K562 (cell line): ENCODE data around the gene PRLH. TPM values are rescaled to one million over a fixed set of nuclear protein-coding genes. Genes with fewer than 3 reads are reported as not detected.

Experiments used
- ATAC-seq: fragments of 200-7000 bp; cut with Tn5 transposase; 3 replicates; pipeline ENCODE4 v1.9.1; 2020; ENCODE audit warnings: moderate library complexity
- BruUV-seq: library from RNA; stranded (reverse); fragments of 400-500 nt; replicated peaks from 2 replicates; lab custom pipeline; 2021; lab: Mats Ljungman, UMichigan
- CTCF ChIA-PET: fragments of 300-600 bp; formaldehyde crosslinking; extraction: SDS; loops from one replicate; lab custom pipeline; 2021; ENCODE audit warnings: low intra/inter-chr PET ratio; lab: Yijun Ruan, JAX
- POLR2A ChIA-PET: fragments of 300-600, 350-650 bp; sonication (Branson Sonifier 250); formaldehyde crosslinking; extraction: SDS; loops from one replicate; lab custom pipeline; 2021; ENCODE audit warnings: antibody characterized with exemption, inconsistent platforms; lab: Yijun Ruan, JAX
- DNase-seq, 4 experiments: peaks; one replicate each; pipeline versions ENCODE4 v3.0.0 to v3.0.0-alpha.2; 2011 to 2018; ENCODE audit warnings: low spot score in 3 of 4, mixed read lengths in 3 of 4; ENCODE audit errors: extremely low read depth in 1 of 4
- FAIRE-seq: peaks from 2 replicates; lab custom pipeline; 2011; peaks lifted over from hg19 to GRCh38; lab: Jason Lieb, UNC
- H2AFZ ChIP-seq: 2 replicates; pipeline ENCODE4 v1.6.0; 2011; ENCODE audit warnings: low read depth, low read length, control low read depth, inconsistent platforms
- H3K27ac ChIP-seq: fragments of 200-600 bp; 3 replicates; pipeline ENCODE4 v1.8.0; 2011; ENCODE audit warnings: low read depth, mild to moderate bottlenecking, control low read depth, inconsistent platforms, low read length, moderate library complexity, mixed read lengths; ENCODE audit errors: extremely low read depth
- H3K27me3 ChIP-seq, 2 experiments: fragments of 300-600 bp in 1 of 2; 2 replicates in 1 of 2; 3 replicates in 1 of 2; pipeline versions ENCODE4 v1.6.0 to v1.8.0; 2011; ENCODE audit warnings: inconsistent platforms in 2 of 2, low read length in 2 of 2, mild to moderate bottlenecking in 1 of 2, mixed read lengths in 1 of 2, moderate library complexity in 1 of 2; ENCODE audit not compliant: control insufficient read depth in 2 of 2, insufficient read depth in 2 of 2
- H3K36me3 ChIP-seq: fragments of 300-600 bp; 3 replicates; pipeline ENCODE4 v1.8.0; 2011; ENCODE audit warnings: mild to moderate bottlenecking, low read length, inconsistent platforms; ENCODE audit not compliant: control insufficient read depth, insufficient read depth
- H3K4me1 ChIP-seq, 2 experiments: fragments of 200-600 bp in 1 of 2; replicated peaks in 1 of 2; 2 replicates in 1 of 2; 3 replicates in 1 of 2; pipeline versions ENCODE4 v1.5.1 to v1.8.0; 2011; ENCODE audit warnings: inconsistent platforms in 2 of 2, low read length in 2 of 2, mild to moderate bottlenecking in 1 of 2, mixed read lengths in 1 of 2, moderate library complexity in 1 of 2; ENCODE audit not compliant: control insufficient read depth in 2 of 2, insufficient read depth in 2 of 2
- H3K4me2 ChIP-seq: 2 replicates; pipeline ENCODE4 v1.6.1; 2011; ENCODE audit warnings: low read length, control low read depth, inconsistent platforms, mixed read lengths; ENCODE audit not compliant: insufficient read depth
- H3K4me3 ChIP-seq: fragments of 200-600 bp; sonication (generic), shearing (Covaris generic); 2 replicates; pipeline ENCODE4 v1.5.1; 2016; ENCODE audit warnings: control low read depth, inconsistent platforms
- H3K79me2 ChIP-seq: fragments of 200-600 bp; 3 replicates; pipeline ENCODE4 v1.8.0; 2011; ENCODE audit warnings: low read length, inconsistent platforms; ENCODE audit not compliant: control insufficient read depth, insufficient read depth
- H3K9ac ChIP-seq, 2 experiments: 2 replicates each; pipeline versions ENCODE4 v1.6.0 to v1.6.1; 2011; ENCODE audit warnings: low read depth in 2 of 2, low read length in 2 of 2, control low read depth in 1 of 2, inconsistent platforms in 1 of 2, mild to moderate bottlenecking in 1 of 2, mixed read lengths in 1 of 2; ENCODE audit not compliant: insufficient read depth in 1 of 2
- H3K9me1 ChIP-seq: one replicate; pipeline ENCODE4 v1.6.0; 2011; ENCODE audit warnings: inconsistent platforms, mild to moderate bottlenecking, low read length, moderate library complexity; ENCODE audit not compliant: control insufficient read depth, insufficient read depth
- H3K9me3 ChIP-seq: replicated peaks from 2 replicates; pipeline ENCODE4 v1.5.1; 2011; ENCODE audit warnings: low read depth, low read length, inconsistent platforms; ENCODE audit not compliant: control insufficient read depth, insufficient read depth
- H4K20me1 ChIP-seq: replicated peaks from 2 replicates; pipeline ENCODE4 v1.6.1; 2011; ENCODE audit warnings: low read length, inconsistent platforms, mixed read lengths; ENCODE audit not compliant: control insufficient read depth, insufficient read depth
- BCL6 ChIP-seq: fragments of 250-450 bp; sonication (Bioruptor Pico); IDR thresholded peaks from 2 replicates; pipeline ENCODE4 v1.4.0; 2020
- NFRKB ChIP-seq: fragments of 450-650 bp; IDR thresholded peaks from 2 replicates; pipeline ENCODE4 v1.6.1; 2016; ENCODE audit warnings: low read depth
- SMARCA5 ChIP-seq: fragments of 450-650 bp; IDR thresholded peaks from 2 replicates; pipeline ENCODE4 v1.6.1; 2016
- USF2 ChIP-seq: sonication (generic); formaldehyde crosslinking; IDR thresholded peaks from 2 replicates; pipeline ENCODE4 v1.5.0; 2020; ENCODE audit warnings: missing genetic modification reagents
- ZNF133 ChIP-seq: fragments of 250-450 bp; sonication (Bioruptor Pico); IDR thresholded peaks from 2 replicates; pipeline ENCODE4 v1.4.0; 2020; ENCODE audit warnings: mild to moderate bottlenecking
- WGBS: fragments of 100-300 bp; shearing (Covaris generic); methylation state at CpG from one replicate; pipeline ENCODE4 v1.1.6; 2016; ENCODE audit warnings: low coverage, mixed read lengths; ENCODE audit not compliant: insufficient coverage; ENCODE audit errors: missing lambda C conversion rate; 5-methylcytosine and 5-hydroxymethylcytosine counted together
- in situ Hi-C: fragments of 300-500 bp; cut with MboI; formaldehyde crosslinking; loops from 4 replicates; pipeline ENCODE4 v1.15.0; 2018; ENCODE audit warnings: inconsistent platforms, mixed read lengths
- intact Hi-C: fragments of 100-400 bp; cut with micrococcal nuclease; formaldehyde crosslinking; loops from 2 replicates; pipeline ENCODE4 v1.14.2; 2022
- polyA plus RNA-seq, 8 experiments: library from polyadenylated mRNA; depleted of rRNA in 4 of 8; stranded (reverse) in 5 of 8; unstranded in 3 of 8; fragments of >200 nt; fragmentation: Nextera tagmentation in 2 of 8; fragmentation: Illumina TruSeq in 1 of 8; extraction: Ambion mirVana in 2 of 8; extraction: Trizol in 1 of 8; gene quantifications; 2 replicates each; pipeline versions ENCODE4 v1.2.1 to v1.2.3, GENCODE V29; 2011 to 2014; ENCODE audit warnings: inconsistent platforms in 1 of 8, missing spikeins in 1 of 8
- total RNA-seq, 7 experiments: library from RNA; depleted of rRNA in 6 of 7; stranded (reverse); fragments of >200 nt in 6 of 7; fragmentation: Illumina TruSeq in 2 of 7; extraction: Trizol in 2 of 7; gene quantifications; 2 replicates each; pipeline versions ENCODE4 v1.2.1 to v1.2.3, GENCODE V29; 2011 to 2021; ENCODE audit warnings: low replicate concordance in 1 of 7
- TF ChIP-seq, protein P1 (sequence below): fragments of 250-450 bp; sonication (Bioruptor Pico); IDR thresholded peaks from 2 replicates; pipeline ENCODE4 v1.8.0; 2021; ENCODE audit warnings: moderate library complexity, mild to moderate bottlenecking, inconsistent platforms

The PRLH gene
- total and polyA plus RNA-seq, 9 of the 15 experiments (the other 6 are each of a cell fraction or from before 2014, with no cell fraction given) = not detected

DNA sequence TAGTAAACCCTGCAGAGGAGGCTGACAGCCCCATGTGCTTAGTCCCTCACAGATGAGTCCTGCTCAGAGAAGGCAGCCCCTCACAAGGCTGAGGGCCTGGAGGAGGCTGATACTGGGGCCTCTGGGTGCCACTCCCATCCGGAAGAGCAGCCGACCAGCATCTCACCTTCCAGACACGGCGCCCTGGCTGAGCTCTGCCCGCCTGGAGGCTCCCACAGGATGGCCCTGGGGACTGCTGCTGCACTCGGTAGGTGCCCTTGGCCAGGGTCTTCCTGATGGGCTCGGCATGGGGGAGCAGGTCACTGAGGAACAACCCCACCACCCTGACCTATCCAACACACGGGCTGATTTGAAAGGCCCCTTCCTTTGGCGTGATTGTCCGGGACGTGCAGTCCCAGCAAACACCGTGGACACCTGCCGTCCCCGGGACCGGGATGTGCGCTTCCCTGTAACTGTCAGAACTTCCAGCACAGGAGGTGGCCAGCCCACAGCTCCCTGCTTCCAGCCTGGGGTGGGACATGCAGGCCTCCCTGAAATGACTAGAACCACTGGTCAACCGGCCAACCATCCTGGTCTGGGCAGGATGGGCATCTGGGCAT is 40.7 kb upstream of the PRLH start (continued):
- TF ChIP-seq, protein P1, sequence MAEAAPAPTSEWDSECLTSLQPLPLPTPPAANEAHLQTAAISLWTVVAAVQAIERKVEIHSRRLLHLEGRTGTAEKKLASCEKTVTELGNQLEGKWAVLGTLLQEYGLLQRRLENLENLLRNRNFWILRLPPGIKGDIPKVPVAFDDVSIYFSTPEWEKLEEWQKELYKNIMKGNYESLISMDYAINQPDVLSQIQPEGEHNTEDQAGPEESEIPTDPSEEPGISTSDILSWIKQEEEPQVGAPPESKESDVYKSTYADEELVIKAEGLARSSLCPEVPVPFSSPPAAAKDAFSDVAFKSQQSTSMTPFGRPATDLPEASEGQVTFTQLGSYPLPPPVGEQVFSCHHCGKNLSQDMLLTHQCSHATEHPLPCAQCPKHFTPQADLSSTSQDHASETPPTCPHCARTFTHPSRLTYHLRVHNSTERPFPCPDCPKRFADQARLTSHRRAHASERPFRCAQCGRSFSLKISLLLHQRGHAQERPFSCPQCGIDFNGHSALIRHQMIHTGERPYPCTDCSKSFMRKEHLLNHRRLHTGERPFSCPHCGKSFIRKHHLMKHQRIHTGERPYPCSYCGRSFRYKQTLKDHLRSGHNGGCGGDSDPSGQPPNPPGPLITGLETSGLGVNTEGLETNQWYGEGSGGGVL (CRISPR knock-in tag) = no peak
- TF ChIP-seq SMARCA5 = no peak
- TF ChIP-seq NFRKB = no peak
- TF ChIP-seq ZNF133 (CRISPR knock-in tag) = no peak

- H3K36me3 ChIP-seq = no peaks in the 10 kb centered on the region
- no peak overlapping the region for H3K9ac ChIP-seq
- peaks cover 0 to 37% of the 10 kb centered on the region in 2 experiments; a peak in 3 of 5 replicates for H3K27me3 ChIP-seq
- POLR2A ChIA-PET = no interaction called here
- H3K79me2 ChIP-seq = no peaks in the 10 kb centered on the region
- no peaks in the 10 kb centered on the region for H4K20me1 ChIP-seq
- H3K4me1 ChIP-seq = no peaks in the 10 kb centered on the region
- no peak for FAIRE-seq
- ATAC-seq = no peak
- H3K9me1 ChIP-seq = no peaks in the 10 kb centered on the region
- in situ Hi-C loops = no loop called here
- no peak overlapping the region for H3K27ac ChIP-seq
- no peak overlapping the region for H3K4me3 ChIP-seq
- no peak overlapping the region for H3K4me2 ChIP-seq
- CTCF ChIA-PET = no interaction called here
- no peak overlapping the region for H2AFZ ChIP-seq
- 1% methylated on average over 11 of the region's 11 CpGs for WGBS
- no TSS peak for BruUV-seq
- intact Hi-C loops = no loop called here
- DNase-seq = no peak
- H3K9me3 ChIP-seq = no peaks in the 10 kb centered on the region
- peak; percentile 37; the same call in 1 of the 2 replicates for TF ChIP-seq USF2
- TF ChIP-seq BCL6 = no peak
- TF ChIP-seq, all 486 proteins: peak for 1
These were observed 39.1 kb upstream of the PRLH start for GRCh38 chr2:237527233-237527632.
